HG03571 (cell line): Measurements from ENCODE around the gene PLCXD1.
"Not testable (repeated sequence)": the region's sequence is repeated elsewhere in the genome, so short reads cannot be mapped to it uniquely, and the experiment has no call there.

Experiments
- ATAC-seq: cut with Tn5 transposase; IDR thresholded peaks from one replicate; pipeline ENCODE4 v1.9.1; 2021; ENCODE audit not compliant: unreplicated experiment

Gene PLCXD1

GRCh38 chrX:316351-317325, 35.5 kb downstream of the PLCXD1 start:
- ATAC-seq, result no peak

GRCh38 chrX:317424-318067, 36.4 kb downstream of the PLCXD1 start:
- no peak for ATAC-seq

GRCh38 chrX:318068-318738, 37.0 kb downstream of the PLCXD1 start:
- peak; percentile 54 for ATAC-seq

- peak; percentile 76 for ATAC-seq
Observed at GRCh38 chrX:318739-319578, 37.8 kb downstream of the PLCXD1 start, which contains the start of gene GTPBP6. Gene GTPBP6, minus strand, starts transcription at chrX:318796. Its CDS starts 9 bp downstream, at chrX:318787.

GRCh38 chrX:319579-320125, 38.5 kb downstream of the PLCXD1 start:
- ATAC-seq, result no peak

- ATAC-seq, result no peak
Observed at GRCh38 chrX:320126-320783, 39.1 kb downstream of the PLCXD1 start.

GRCh38 chrX:323721-324628, 42.8 kb downstream of the PLCXD1 start:
- no peak for ATAC-seq

GRCh38 chrX:324664-325063, 43.5 kb downstream of the PLCXD1 start:
- ATAC-seq, result not testable (repeated sequence)

GRCh38 chrX:327660-328126, 46.5 kb downstream of the PLCXD1 start:
- no peak for ATAC-seq

- ATAC-seq, result no peak
Observed at GRCh38 chrX:329291-329910, 48.2 kb downstream of the PLCXD1 start.

GRCh38 chrX:330141-330725, 49.1 kb downstream of the PLCXD1 start:
- not testable (repeated sequence) for ATAC-seq

- no peak for ATAC-seq
Observed at GRCh38 chrX:330726-331150, 49.6 kb downstream of the PLCXD1 start.

- no peak for ATAC-seq
Observed at GRCh38 chrX:331151-331824, 50.1 kb downstream of the PLCXD1 start.

- no peak for ATAC-seq
Observed at GRCh38 chrX:331825-332495, 50.8 kb downstream of the PLCXD1 start.

- ATAC-seq, result no peak
Observed at GRCh38 chrX:332496-332860, 51.3 kb downstream of the PLCXD1 start.

GRCh38 chrX:332916-333610, 51.9 kb downstream of the PLCXD1 start:
- no peak for ATAC-seq
